ENCODE measurements around the gene CYP27C1. TPM values are rescaled to one million over a fixed set of nuclear protein-coding genes. Genes with fewer than 3 reads are reported as not detected.

Gene CYP27C1
- total and polyA plus RNA-seq, 10 of the 15 experiments (the other 5 are each of a cell fraction or from before 2014, with no cell fraction given) = not detected

- TF ChIP-seq, protein P1, sequence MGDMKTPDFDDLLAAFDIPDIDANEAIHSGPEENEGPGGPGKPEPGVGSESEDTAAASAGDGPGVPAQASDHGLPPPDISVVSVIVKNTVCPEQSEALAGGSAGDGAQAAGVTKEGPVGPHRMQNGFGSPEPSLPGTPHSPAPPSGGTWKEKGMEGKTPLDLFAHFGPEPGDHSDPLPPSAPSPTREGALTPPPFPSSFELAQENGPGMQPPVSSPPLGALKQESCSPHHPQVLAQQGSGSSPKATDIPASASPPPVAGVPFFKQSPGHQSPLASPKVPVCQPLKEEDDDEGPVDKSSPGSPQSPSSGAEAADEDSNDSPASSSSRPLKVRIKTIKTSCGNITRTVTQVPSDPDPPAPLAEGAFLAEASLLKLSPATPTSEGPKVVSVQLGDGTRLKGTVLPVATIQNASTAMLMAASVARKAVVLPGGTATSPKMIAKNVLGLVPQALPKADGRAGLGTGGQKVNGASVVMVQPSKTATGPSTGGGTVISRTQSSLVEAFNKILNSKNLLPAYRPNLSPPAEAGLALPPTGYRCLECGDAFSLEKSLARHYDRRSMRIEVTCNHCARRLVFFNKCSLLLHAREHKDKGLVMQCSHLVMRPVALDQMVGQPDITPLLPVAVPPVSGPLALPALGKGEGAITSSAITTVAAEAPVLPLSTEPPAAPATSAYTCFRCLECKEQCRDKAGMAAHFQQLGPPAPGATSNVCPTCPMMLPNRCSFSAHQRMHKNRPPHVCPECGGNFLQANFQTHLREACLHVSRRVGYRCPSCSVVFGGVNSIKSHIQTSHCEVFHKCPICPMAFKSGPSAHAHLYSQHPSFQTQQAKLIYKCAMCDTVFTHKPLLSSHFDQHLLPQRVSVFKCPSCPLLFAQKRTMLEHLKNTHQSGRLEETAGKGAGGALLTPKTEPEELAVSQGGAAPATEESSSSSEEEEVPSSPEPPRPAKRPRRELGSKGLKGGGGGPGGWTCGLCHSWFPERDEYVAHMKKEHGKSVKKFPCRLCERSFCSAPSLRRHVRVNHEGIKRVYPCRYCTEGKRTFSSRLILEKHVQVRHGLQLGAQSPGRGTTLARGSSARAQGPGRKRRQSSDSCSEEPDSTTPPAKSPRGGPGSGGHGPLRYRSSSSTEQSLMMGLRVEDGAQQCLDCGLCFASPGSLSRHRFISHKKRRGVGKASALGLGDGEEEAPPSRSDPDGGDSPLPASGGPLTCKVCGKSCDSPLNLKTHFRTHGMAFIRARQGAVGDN (IDR thresholded peaks at IDR 0.05) = no peak
- no peak for TF ChIP-seq BCL3 (IDR thresholded peaks at IDR 0.05; ENCODE audit: borderline replicate concordance, insufficient read depth, low read depth, low read length, poor library complexity, severe bottlenecking)
- TF ChIP-seq SMAD5 (IDR thresholded peaks at IDR 0.05; ENCODE audit: low read depth) = no peak
- TF ChIP-seq TAF1 (IDR thresholded peaks at IDR 0.05; ENCODE audit: borderline replicate concordance, low read depth, low read length) = no peak
- no peak for TF ChIP-seq EED (IDR thresholded peaks at IDR 0.05; ENCODE audit: low read depth)
Observed at GRCh38 chr2:127194447-127194846, 25.7 kb downstream of the CYP27C1 start (continued).

DNA sequence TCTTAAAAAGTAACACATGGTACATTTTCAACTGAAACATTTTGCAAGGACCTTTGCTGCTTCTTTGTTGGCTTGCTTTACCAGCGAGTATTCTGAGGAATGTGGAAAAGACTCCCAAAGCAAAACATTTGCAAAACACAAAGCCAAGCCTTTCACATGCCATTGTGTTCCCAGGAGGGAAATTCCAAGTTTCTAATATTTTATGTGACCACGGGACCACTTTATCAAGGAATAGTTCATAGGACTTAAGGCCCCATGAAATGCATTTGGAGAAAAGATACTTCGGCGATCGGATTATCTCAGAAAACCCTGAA, 26.2 kb downstream of the CYP27C1 start:
- SMC1A ChIA-PET (ENCODE audit: uncharacterized antibody, unreplicated experiment) = interaction anchor here (0.6 kb wide), 1 partner anchor 488 kb away, joined by 3 read pairs; no protein-coding TSS in a partner anchor
- POLR2A ChIA-PET = no interaction called here
- no peak overlapping the region for H3K4me3 ChIP-seq
- RAD21 ChIA-PET (ENCODE audit: unreplicated experiment) = no interaction called here
- no TSS peak for BruUV-seq (replicated peaks)
- no peaks in the 10 kb centered on the region for H3K4me1 ChIP-seq (ENCODE audit: control insufficient read depth, insufficient read depth, low read length)
- H3K4me2 ChIP-seq (ENCODE audit: control insufficient read depth, insufficient read depth) = no peak overlapping the region
- CTCF ChIA-PET = interaction anchor here (2.5 kb wide), 1 partner anchor 285 kb away, joined by 7 read pairs; no protein-coding TSS in a partner anchor
- DNase-seq (ENCODE audit: low read depth, low spot score) (no peak), FAIRE-seq (no peak), ATAC-seq (no peak)
- no peaks in the 10 kb centered on the region for H3K79me2 ChIP-seq (ENCODE audit: control insufficient read depth, insufficient read depth, low read length)
- H4K20me1 ChIP-seq (ENCODE audit: control insufficient read depth, insufficient read depth) = no peaks in the 10 kb centered on the region
- in situ Hi-C loops (cut with MboI) = loop anchor here (5.0 kb wide), 1 partner anchor 283 kb away; no protein-coding TSS in a partner anchor
- 55% methylated on average over 5 of the region's 5 CpGs for WGBS (ENCODE audit: insufficient coverage, insufficient replicate concordance, low lambda C conversion rate, missing lambda C conversion rate)
- intact Hi-C loops (cut with micrococcal nuclease; ENCODE audit: unreplicated experiment) = no loop called here
- H2AFZ ChIP-seq (ENCODE audit: control insufficient read depth, low read depth, low read length) = no peak overlapping the region
- H3K36me3 ChIP-seq (ENCODE audit: control insufficient read depth in 2 of 2, insufficient read depth in 2 of 2, low read length in 1 of 2) = no peaks in the 10 kb centered on the region
- no peaks in the 10 kb centered on the region for H3K9me3 ChIP-seq (replicated peaks; ENCODE audit: control insufficient read depth, insufficient read depth, low read length)
- no peak overlapping the region for H3K9ac ChIP-seq (ENCODE audit: control insufficient read depth, insufficient read depth, low read length)
- H3K27me3 ChIP-seq (replicated peaks in 1 of 2; ENCODE audit: control insufficient read depth in 2 of 2, insufficient read depth in 2 of 2, low read length in 1 of 2) = no peaks in the 10 kb centered on the region; a peak in 1 of 4 replicates
- no peak overlapping the region for H3K27ac ChIP-seq (ENCODE audit: control insufficient read depth, insufficient read depth)
- no peak for TF ChIP-seq ZNF207 (IDR thresholded peaks at IDR 0.05; ENCODE audit: borderline replicate concordance)
- TF ChIP-seq MLLT1 (IDR thresholded peaks at IDR 0.05) = no peak
- TF ChIP-seq YBX1 (IDR thresholded peaks at IDR 0.05) = no peak
- TF ChIP-seq NR2C1 (IDR thresholded peaks at IDR 0.05) = no peak
- TF ChIP-seq, protein P1 (IDR thresholded peaks at IDR 0.05) = no peak
- no peak for TF ChIP-seq HDAC2 (IDR thresholded peaks at IDR 0.05)
- no peak for TF ChIP-seq SMAD1 (IDR thresholded peaks at IDR 0.05; ENCODE audit: low read depth, partially characterized antibody)
- no peak for TF ChIP-seq EZH2 (IDR thresholded peaks at IDR 0.05; ENCODE audit: borderline replicate concordance, control insufficient read depth, low read depth, low read length)
